ENCODE measurements around the gene ZNRF1.

- TF ChIP-seq EZH2 (IDR thresholded peaks at IDR 0.05; ENCODE audit: borderline replicate concordance, low read depth, low read length, poor library complexity, severe bottlenecking) (no peak), CTCF (conservative IDR thresholded peaks at IDR 0.05; ENCODE audit: low read depth, low read length) (no peak)
Measured at GRCh38 chr16:75058806-75059205, 60.0 kb downstream of the ZNRF1 start.
